K562 (cell line): ENCODE data around the gene FOXP4. TPM values are rescaled to one million over a fixed set of nuclear protein-coding genes. Genes with fewer than 3 reads are reported as not detected.
A peak's percentile ranks its signal among the peaks of the same experiment; 100 is the strongest.

Experiments used
- ATAC-seq: fragments of 200-7000 bp; cut with Tn5 transposase; 3 replicates; pipeline ENCODE4 v1.9.1; 2020; ENCODE audit warnings: moderate library complexity
- BruUV-seq: library from RNA; stranded (reverse); fragments of 400-500 nt; replicated peaks from 2 replicates; lab custom pipeline; 2021; lab: Mats Ljungman, UMichigan
- CTCF ChIA-PET: fragments of 300-600 bp; formaldehyde crosslinking; extraction: SDS; loops from one replicate; lab custom pipeline; 2021; ENCODE audit warnings: low intra/inter-chr PET ratio; lab: Yijun Ruan, JAX
- POLR2A ChIA-PET: fragments of 300-600, 350-650 bp; sonication (Branson Sonifier 250); formaldehyde crosslinking; extraction: SDS; loops from one replicate; lab custom pipeline; 2021; ENCODE audit warnings: antibody characterized with exemption, inconsistent platforms; lab: Yijun Ruan, JAX
- DNase-seq, 4 experiments: peaks; one replicate each; pipeline versions ENCODE4 v3.0.0 to v3.0.0-alpha.2; 2011 to 2018; ENCODE audit warnings: low spot score in 3 of 4, mixed read lengths in 3 of 4; ENCODE audit errors: extremely low read depth in 1 of 4
- FAIRE-seq: peaks from 2 replicates; lab custom pipeline; 2011; peaks lifted over from hg19 to GRCh38; lab: Jason Lieb, UNC
- H2AFZ ChIP-seq: 2 replicates; pipeline ENCODE4 v1.6.0; 2011; ENCODE audit warnings: low read depth, low read length, control low read depth, inconsistent platforms
- H3K27ac ChIP-seq: fragments of 200-600 bp; 3 replicates; pipeline ENCODE4 v1.8.0; 2011; ENCODE audit warnings: low read depth, mild to moderate bottlenecking, control low read depth, inconsistent platforms, low read length, moderate library complexity, mixed read lengths; ENCODE audit errors: extremely low read depth
- H3K27me3 ChIP-seq, 2 experiments: fragments of 300-600 bp in 1 of 2; 2 replicates in 1 of 2; 3 replicates in 1 of 2; pipeline versions ENCODE4 v1.6.0 to v1.8.0; 2011; ENCODE audit warnings: inconsistent platforms in 2 of 2, low read length in 2 of 2, mild to moderate bottlenecking in 1 of 2, mixed read lengths in 1 of 2, moderate library complexity in 1 of 2; ENCODE audit not compliant: control insufficient read depth in 2 of 2, insufficient read depth in 2 of 2
- H3K36me3 ChIP-seq: fragments of 300-600 bp; 3 replicates; pipeline ENCODE4 v1.8.0; 2011; ENCODE audit warnings: mild to moderate bottlenecking, low read length, inconsistent platforms; ENCODE audit not compliant: control insufficient read depth, insufficient read depth
- H3K4me1 ChIP-seq, 2 experiments: fragments of 200-600 bp in 1 of 2; replicated peaks in 1 of 2; 2 replicates in 1 of 2; 3 replicates in 1 of 2; pipeline versions ENCODE4 v1.5.1 to v1.8.0; 2011; ENCODE audit warnings: inconsistent platforms in 2 of 2, low read length in 2 of 2, mild to moderate bottlenecking in 1 of 2, mixed read lengths in 1 of 2, moderate library complexity in 1 of 2; ENCODE audit not compliant: control insufficient read depth in 2 of 2, insufficient read depth in 2 of 2
- H3K4me2 ChIP-seq: 2 replicates; pipeline ENCODE4 v1.6.1; 2011; ENCODE audit warnings: low read length, control low read depth, inconsistent platforms, mixed read lengths; ENCODE audit not compliant: insufficient read depth
- H3K4me3 ChIP-seq: fragments of 200-600 bp; sonication (generic), shearing (Covaris generic); 2 replicates; pipeline ENCODE4 v1.5.1; 2016; ENCODE audit warnings: control low read depth, inconsistent platforms
- H3K79me2 ChIP-seq: fragments of 200-600 bp; 3 replicates; pipeline ENCODE4 v1.8.0; 2011; ENCODE audit warnings: low read length, inconsistent platforms; ENCODE audit not compliant: control insufficient read depth, insufficient read depth
- H3K9ac ChIP-seq, 2 experiments: 2 replicates each; pipeline versions ENCODE4 v1.6.0 to v1.6.1; 2011; ENCODE audit warnings: low read depth in 2 of 2, low read length in 2 of 2, control low read depth in 1 of 2, inconsistent platforms in 1 of 2, mild to moderate bottlenecking in 1 of 2, mixed read lengths in 1 of 2; ENCODE audit not compliant: insufficient read depth in 1 of 2
- H3K9me1 ChIP-seq: one replicate; pipeline ENCODE4 v1.6.0; 2011; ENCODE audit warnings: inconsistent platforms, mild to moderate bottlenecking, low read length, moderate library complexity; ENCODE audit not compliant: control insufficient read depth, insufficient read depth
- H3K9me3 ChIP-seq: replicated peaks from 2 replicates; pipeline ENCODE4 v1.5.1; 2011; ENCODE audit warnings: low read depth, low read length, inconsistent platforms; ENCODE audit not compliant: control insufficient read depth, insufficient read depth
- H4K20me1 ChIP-seq: replicated peaks from 2 replicates; pipeline ENCODE4 v1.6.1; 2011; ENCODE audit warnings: low read length, inconsistent platforms, mixed read lengths; ENCODE audit not compliant: control insufficient read depth, insufficient read depth
- HSF4 ChIP-seq: fragments of 250-450 bp; sonication (Bioruptor Pico); IDR thresholded peaks from 2 replicates; pipeline ENCODE4 v2.1.2; 2022; ENCODE audit warnings: mild to moderate bottlenecking, moderate library complexity, borderline replicate concordance
- NFXL1 ChIP-seq: fragments of 450-650 bp; formaldehyde crosslinking; IDR thresholded peaks from 2 replicates; pipeline ENCODE4 v1.4.0; 2021; ENCODE audit warnings: mild to moderate bottlenecking
- SLC30A9 ChIP-seq: fragments of 250-450 bp; sonication (Bioruptor Pico); IDR thresholded peaks from 2 replicates; pipeline ENCODE4 v1.8.0; 2022; ENCODE audit warnings: mild to moderate bottlenecking, moderate library complexity
- ZNF263 ChIP-seq: sonication (generic); formaldehyde crosslinking; IDR thresholded peaks from 2 replicates; pipeline ENCODE4 v1.8.0; 2022; ENCODE audit warnings: mild to moderate bottlenecking, missing genetic modification reagents, borderline replicate concordance
- WGBS: fragments of 100-300 bp; shearing (Covaris generic); methylation state at CpG from one replicate; pipeline ENCODE4 v1.1.6; 2016; ENCODE audit warnings: low coverage, mixed read lengths; ENCODE audit not compliant: insufficient coverage; ENCODE audit errors: missing lambda C conversion rate; 5-methylcytosine and 5-hydroxymethylcytosine counted together
- in situ Hi-C: fragments of 300-500 bp; cut with MboI; formaldehyde crosslinking; loops from 4 replicates; pipeline ENCODE4 v1.15.0; 2018; ENCODE audit warnings: inconsistent platforms, mixed read lengths
- intact Hi-C: fragments of 100-400 bp; cut with micrococcal nuclease; formaldehyde crosslinking; loops from 2 replicates; pipeline ENCODE4 v1.14.2; 2022
- polyA plus RNA-seq, 8 experiments: library from polyadenylated mRNA; depleted of rRNA in 4 of 8; stranded (reverse) in 5 of 8; unstranded in 3 of 8; fragments of >200 nt; fragmentation: Nextera tagmentation in 2 of 8; fragmentation: Illumina TruSeq in 1 of 8; extraction: Ambion mirVana in 2 of 8; extraction: Trizol in 1 of 8; gene quantifications; 2 replicates each; pipeline versions ENCODE4 v1.2.1 to v1.2.3, GENCODE V29; 2011 to 2014; ENCODE audit warnings: inconsistent platforms in 1 of 8, missing spikeins in 1 of 8
- total RNA-seq, 7 experiments: library from RNA; depleted of rRNA in 6 of 7; stranded (reverse); fragments of >200 nt in 6 of 7; fragmentation: Illumina TruSeq in 2 of 7; extraction: Trizol in 2 of 7; gene quantifications; 2 replicates each; pipeline versions ENCODE4 v1.2.1 to v1.2.3, GENCODE V29; 2011 to 2021; ENCODE audit warnings: low replicate concordance in 1 of 7
- TF ChIP-seq, protein P1 (sequence below): fragments of 450-650 bp; formaldehyde crosslinking; IDR thresholded peaks from 2 replicates; pipeline ENCODE4 v1.4.0; 2020; ENCODE audit warnings: mild to moderate bottlenecking, moderate library complexity

The FOXP4 gene
- total and polyA plus RNA-seq, 9 of the 15 experiments (the other 6 are each of a cell fraction or from before 2014, with no cell fraction given): 0.11 to 29.4 (median 2.3) TPM

DNA sequence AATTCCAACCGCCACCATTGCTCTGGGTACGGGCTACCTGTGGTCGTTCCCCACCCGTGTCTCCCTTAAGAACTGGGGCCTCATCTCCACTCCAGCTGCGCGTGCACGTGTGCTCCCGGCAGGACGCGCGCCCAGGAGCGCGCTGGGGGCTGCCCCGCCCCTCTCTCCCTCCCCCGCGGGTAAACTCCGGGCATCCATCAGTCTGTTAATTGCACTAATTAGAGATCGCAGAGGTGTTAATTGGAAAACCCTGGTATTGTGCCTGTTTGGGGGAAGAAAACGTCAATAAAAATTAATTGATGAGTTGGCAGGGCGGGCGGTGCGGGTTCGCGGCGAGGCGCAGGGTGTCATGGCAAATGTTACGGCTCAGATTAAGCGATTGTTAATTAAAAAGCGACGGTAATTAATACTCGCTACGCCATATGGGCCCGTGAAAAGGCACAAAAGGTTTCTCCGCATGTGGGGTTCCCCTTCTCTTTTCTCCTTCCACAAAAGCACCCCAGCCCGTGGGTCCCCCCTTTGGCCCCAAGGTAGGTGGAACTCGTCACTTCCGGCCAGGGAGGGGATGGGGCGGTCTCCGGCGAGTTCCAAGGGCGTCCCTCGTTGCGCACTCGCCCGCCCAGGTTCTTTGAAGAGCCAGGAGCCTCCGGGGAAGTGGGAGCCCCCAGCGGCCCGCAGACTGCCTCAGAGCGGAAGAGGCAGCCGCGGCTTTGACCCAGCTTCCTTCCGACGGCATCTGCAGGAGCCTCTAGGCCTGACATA lies 14.4 kb downstream of the FOXP4 start (continued):
- TF ChIP-seq, protein P1, sequence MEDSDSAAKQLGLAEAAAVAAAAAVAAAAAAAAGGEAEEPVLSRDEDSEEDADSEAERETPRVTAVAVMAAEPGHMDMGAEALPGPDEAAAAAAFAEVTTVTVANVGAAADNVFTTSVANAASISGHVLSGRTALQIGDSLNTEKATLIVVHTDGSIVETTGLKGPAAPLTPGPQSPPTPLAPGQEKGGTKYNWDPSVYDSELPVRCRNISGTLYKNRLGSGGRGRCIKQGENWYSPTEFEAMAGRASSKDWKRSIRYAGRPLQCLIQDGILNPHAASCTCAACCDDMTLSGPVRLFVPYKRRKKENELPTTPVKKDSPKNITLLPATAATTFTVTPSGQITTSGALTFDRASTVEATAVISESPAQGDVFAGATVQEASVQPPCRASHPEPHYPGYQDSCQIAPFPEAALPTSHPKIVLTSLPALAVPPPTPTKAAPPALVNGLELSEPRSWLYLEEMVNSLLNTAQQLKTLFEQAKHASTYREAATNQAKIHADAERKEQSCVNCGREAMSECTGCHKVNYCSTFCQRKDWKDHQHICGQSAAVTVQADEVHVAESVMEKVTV (CRISPR knock-in tag): no peak
- TF ChIP-seq NFXL1 (no peak), SLC30A9 (CRISPR knock-in tag) (0 out of 2 replicates have a peak, but pooled peaks have one; percentile 44)

DNA sequence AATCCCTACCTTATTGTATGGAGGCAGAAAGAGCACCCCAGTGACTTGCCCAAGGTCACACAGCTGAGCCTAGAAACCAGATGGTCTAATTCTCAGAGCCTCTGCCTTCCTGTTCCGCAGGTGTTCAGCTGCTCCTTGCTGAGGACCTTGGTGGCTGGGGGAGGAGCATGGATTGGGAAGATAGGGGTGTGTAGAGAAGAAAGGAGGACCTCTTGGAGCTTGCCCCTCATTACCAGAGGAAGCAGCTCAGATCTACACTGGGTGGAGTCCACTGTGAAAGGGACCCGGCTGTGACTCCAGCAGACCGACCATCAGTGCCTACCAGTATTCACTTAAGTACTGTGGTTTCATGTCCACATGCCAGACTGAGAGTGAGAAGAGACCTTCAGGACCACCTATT lies 15.2 kb downstream of the FOXP4 start:
- peaks cover 4% of the 10 kb centered on the region; the same call in 1 of the 2 replicates for H4K20me1 ChIP-seq
- no peak overlapping the region for H3K4me2 ChIP-seq
- ChIA-PET CTCF (no interaction called here), POLR2A (interaction anchor here (0.9 to 1.0 kb wide), 2 partner anchors 9 kb away, joined by 3 read pairs; no protein-coding TSS in a partner anchor)
- H3K79me2 ChIP-seq: no peaks in the 10 kb centered on the region
- no peaks in the 10 kb centered on the region for H3K27me3 ChIP-seq
- H3K9me3 ChIP-seq: no peaks in the 10 kb centered on the region
- H2AFZ ChIP-seq: no peak overlapping the region
- no peak overlapping the region for H3K4me3 ChIP-seq
- intact Hi-C loops (no loop called here), in situ Hi-C loops (no loop called here)
- no peaks in the 10 kb centered on the region for H3K9me1 ChIP-seq
- H3K36me3 ChIP-seq: peaks cover 10% of the 10 kb centered on the region; the same call in 1 of the 3 replicates
- H3K27ac ChIP-seq: no peak overlapping the region
- no peak for ATAC-seq
- FAIRE-seq: no peak
- 0 out of 2 replicates have a peak, but pooled peaks have one; percentile 7 for TF ChIP-seq ZNF263 (CRISPR knock-in tag)
- TF ChIP-seq HSF4: no peak
- BruUV-seq: no TSS peak
- 70% methylated on average over 3 of the region's 3 CpGs for WGBS
- no peak overlapping the region for H3K9ac ChIP-seq
- peak in 1 of 4 experiments; percentile 33 for DNase-seq
- peaks cover 0 to 9% of the 10 kb centered on the region in 2 experiments; a peak in 3 of 5 replicates for H3K4me1 ChIP-seq
